GM23248 (cell line): ENCODE data around the gene UGP2. TPM values are rescaled to one million over a fixed set of nuclear protein-coding genes. Genes with fewer than 3 reads are reported as not detected.

Experiments used
- polyA plus RNA-seq: library from polyadenylated mRNA; unstranded; fragments of >200 nt; fragmentation: Nextera tagmentation; extraction: Ambion mirVana; gene quantifications from 2 replicates; pipeline ENCODE4 v1.2.1, GENCODE V29; 2016
- small RNA-seq: library from RNA; depleted of rRNA; stranded (forward); fragments of <200 nt; gene quantifications from one replicate; pipeline ENCODE3, GENCODE V24; 2014; ENCODE audit warnings: low read depth, low replicate concordance
- total RNA-seq: library from RNA; depleted of rRNA; stranded (reverse); fragments of >200 nt; shearing (Covaris generic); gene quantifications from 2 replicates; pipeline ENCODE4 v1.2.3, GENCODE V29; 2014; rRNA removed

UGP2 gene
- total and polyA plus RNA-seq, 2 experiments from 2014 or later, result 168 to 180 TPM

Small RNA genes within 50 kb of the gene (small RNA-seq; reads per million reads assigned to genes)
- gene RF01293, result not detected

Other genes starting within 250 kb of the UGP2 start
- gene VPS54, start 177.5 kb downstream of the UGP2 start, total RNA-seq, result 12.9 and 17.5 TPM in 2 replicates
- 5.9 and 6.5 TPM in 2 replicates for gene VPS54, start 177.5 kb downstream of the UGP2 start, polyA plus RNA-seq